Right lobe of liver (tissue), 4 donors: Measurements from ENCODE around the gene ROMO1.

Experiments
- CTCF ChIP-seq, 4 donors: fragments of 200-600 bp in 3 of 4; fragments of 450-650 bp in 1 of 4; IDR thresholded peaks; one replicate each; pipeline versions ENCODE4 v1.5.1 to v1.8.0; 2016 to 2022; ENCODE audit warnings: antibody characterized with exemption in 4 of 4, mild to moderate bottlenecking in 2 of 4
- POLR2A ChIP-seq: fragments of 450-650 bp; IDR thresholded peaks from one replicate; pipeline ENCODE4 v1.6.1; 2017; ENCODE audit warnings: antibody characterized with exemption, mild to moderate bottlenecking
- donor health status: DM: no; HTN: no; CAD: no.
- donor health status: DM: no; HTN: no; CAD: no.
- donor health status: DM: no; HTN: yes; CAD: no.

- TF ChIP-seq CTCF (IDR thresholded peaks at IDR 0.05) = no peak
- peak; percentile 83 for TF ChIP-seq POLR2A
Measured at GRCh38 chr20:35664466-35665206, 34.6 kb upstream of the ROMO1 start, which contains the start of the genes CPNE1 and RBM12.
